Measurements from ENCODE around the gene CDK4. TPM values are rescaled to one million over a fixed set of nuclear protein-coding genes. Genes with fewer than 3 reads are reported as not detected.

CDK4 gene
- total RNA-seq, 1 experiment from 2014 or later, result 218 TPM

GRCh38 chr12:57769594-57769993 lies 17.5 kb upstream of the CDK4 start:
- Histone ChIP-seq H3K23me2 (ENCODE audit: insufficient read length, low read depth, low read length, poor library complexity, severe bottlenecking) (peaks cover 33% of the 10 kb centered on the region), H3K79me2 (ENCODE audit: insufficient read depth, low read length) (no peaks in the 10 kb centered on the region), H3K9me3 (ENCODE audit: control insufficient read depth, low read depth, low read length) (no peaks in the 10 kb centered on the region), H3K23ac (ENCODE audit: insufficient read length, low read depth, low read length) (no peak overlapping the region), H2BK20ac (ENCODE audit: low read depth, low read length, poor library complexity, severe bottlenecking) (no peak overlapping the region), H3K4ac (ENCODE audit: low read depth, low read length) (no peak overlapping the region), H3K27ac (ENCODE audit: insufficient read length, low read depth, low read length) (no peak overlapping the region), H3K27me3 (ENCODE audit: insufficient read depth, low read length) (peaks cover 21% of the 10 kb centered on the region; the same call in 1 of the 2 replicates), H2AFZ (ENCODE audit: low read length) (no peak overlapping the region), H2AK5ac (ENCODE audit: insufficient read length, low read length) (no peak overlapping the region), H4K8ac (replicated peaks; ENCODE audit: insufficient read length, low read depth, low read length) (no peak overlapping the region), H3K4me2 (ENCODE audit: insufficient read depth, insufficient read length, low read length) (no peak overlapping the region), H2BK12ac (ENCODE audit: insufficient read length, low read depth, low read length) (no peak overlapping the region), H3K18ac (ENCODE audit: insufficient read length, low read depth, low read length) (no peak overlapping the region), H3T11ph (ENCODE audit: low read length) (no peak overlapping the region), H4K20me1 (ENCODE audit: control insufficient read depth, insufficient read depth, insufficient read length) (no peaks in the 10 kb centered on the region), H3K4me1 (ENCODE audit: insufficient read depth, low read length) (peaks cover 3% of the 10 kb centered on the region; the same call in 1 of the 2 replicates), H3K56ac (ENCODE audit: insufficient read length, low read depth, low read length) (no peak overlapping the region), H4K5ac (ENCODE audit: insufficient read length, low read depth, low read length) (no peak overlapping the region), H3K79me1 (ENCODE audit: insufficient read depth, low read depth, low read length, poor library complexity, severe bottlenecking) (no peaks in the 10 kb centered on the region), H2BK15ac (ENCODE audit: low read depth, low read length) (no peak overlapping the region), H2BK5ac (ENCODE audit: insufficient read length, low read length) (no peak overlapping the region), H4K91ac (ENCODE audit: insufficient read length, low read depth, low read length) (no peak overlapping the region), H3K9ac (ENCODE audit: extremely low read depth, insufficient read length, low read length) (no peak overlapping the region), H3K14ac (ENCODE audit: insufficient read depth, low read length) (no peak overlapping the region), H2BK120ac (ENCODE audit: low read depth, low read length, poor library complexity, severe bottlenecking) (no peak overlapping the region)
- no peak for DNase-seq
- H3K36me3 Mint-ChIP-seq (ENCODE audit: insufficient read depth in 1 of 3, low read depth in 3 of 3), result peaks cover 20 to 39% (median 31%) of the 10 kb centered on the region in 3 experiments
- no peaks in the 10 kb centered on the region for H3K9me3 Mint-ChIP-seq
- peak overlapping the region; percentile 3 to 21; a peak in 1 of 5 replicates for H3K4me3 Mint-ChIP-seq
- H3K27ac Mint-ChIP-seq, result no peak overlapping the region
- H3K4me1 Mint-ChIP-seq, result peaks cover 22 to 37% of the 10 kb centered on the region in 2 experiments
- TF ChIP-seq, protein P1, sequence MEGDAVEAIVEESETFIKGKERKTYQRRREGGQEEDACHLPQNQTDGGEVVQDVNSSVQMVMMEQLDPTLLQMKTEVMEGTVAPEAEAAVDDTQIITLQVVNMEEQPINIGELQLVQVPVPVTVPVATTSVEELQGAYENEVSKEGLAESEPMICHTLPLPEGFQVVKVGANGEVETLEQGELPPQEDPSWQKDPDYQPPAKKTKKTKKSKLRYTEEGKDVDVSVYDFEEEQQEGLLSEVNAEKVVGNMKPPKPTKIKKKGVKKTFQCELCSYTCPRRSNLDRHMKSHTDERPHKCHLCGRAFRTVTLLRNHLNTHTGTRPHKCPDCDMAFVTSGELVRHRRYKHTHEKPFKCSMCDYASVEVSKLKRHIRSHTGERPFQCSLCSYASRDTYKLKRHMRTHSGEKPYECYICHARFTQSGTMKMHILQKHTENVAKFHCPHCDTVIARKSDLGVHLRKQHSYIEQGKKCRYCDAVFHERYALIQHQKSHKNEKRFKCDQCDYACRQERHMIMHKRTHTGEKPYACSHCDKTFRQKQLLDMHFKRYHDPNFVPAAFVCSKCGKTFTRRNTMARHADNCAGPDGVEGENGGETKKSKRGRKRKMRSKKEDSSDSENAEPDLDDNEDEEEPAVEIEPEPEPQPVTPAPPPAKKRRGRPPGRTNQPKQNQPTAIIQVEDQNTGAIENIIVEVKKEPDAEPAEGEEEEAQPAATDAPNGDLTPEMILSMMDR (conservative IDR thresholded peaks at IDR 0.05), result no peak
- WGBS (ENCODE audit: extremely low coverage, insufficient read length, low lambda C conversion rate), result no CpG with 5 or more reads among the region's 11 CpGs
- H3K27me3 Mint-ChIP-seq (ENCODE audit: low read depth), result peaks cover 31% of the 10 kb centered on the region

All from H9 (cell line).